Activated naive CD8-positive, alpha-beta T cell treated with anti-CD3 and anti-CD28 coated beads, Interleukin-2, amount 10 ng/mL, durations not matched to agents 7 days and 5 days (primary cell): ENCODE results near the gene RPS25. TPM values are rescaled to one million over a fixed set of nuclear protein-coding genes. Genes with fewer than 3 reads are reported as not detected.
"Not testable (repeated sequence)": the region's sequence is repeated elsewhere in the genome, so short reads cannot be mapped to it uniquely, and the experiment has no call there.

Source experiments
- ATAC-seq: fragments of 150-1000 bp; cut with Tn5 transposase; one replicate; pipeline ENCODE4 v1.10.0; 2021; ENCODE audit warnings: low read depth, moderate library complexity
- POLR2A ChIA-PET: fragments of 350-600 bp; sonication (Branson Sonifier 250); formaldehyde crosslinking; loops from one replicate; lab custom pipeline; 2021; ENCODE audit warnings: antibody characterized with exemption; lab: Charles Lee
- DNase-seq: peaks from one replicate; pipeline ENCODE4 v3.0.0; 2021
- H3K27ac Mint-ChIP-seq: one replicate; pipeline ENCODE4 v1.8.0; 2022; ENCODE audit warnings: mild to moderate bottlenecking, mixed read lengths
- H3K27me3 Mint-ChIP-seq: one replicate; pipeline ENCODE4 v1.8.0; 2022; ENCODE audit warnings: mild to moderate bottlenecking, moderate library complexity, mixed read lengths
- H3K36me3 Mint-ChIP-seq: one replicate; pipeline ENCODE4 v1.8.0; 2021; ENCODE audit warnings: mild to moderate bottlenecking, mixed read lengths
- H3K4me1 Mint-ChIP-seq: one replicate; pipeline ENCODE4 v1.8.0; 2021; ENCODE audit warnings: mixed read lengths
- H3K4me3 Mint-ChIP-seq: one replicate; pipeline ENCODE4 v1.8.0; 2022; ENCODE audit warnings: mild to moderate bottlenecking, moderate library complexity, mixed read lengths
- H3K9me3 Mint-ChIP-seq: one replicate; pipeline ENCODE4 v1.8.0; 2021; ENCODE audit warnings: mixed read lengths
- microRNA-seq: library from miRNA; unstranded; fragments of <30 nt; microRNA quantifications from one replicate; pipeline ENCODE4 v1.2.0, GENCODE V29; 2022
- total RNA-seq, 2 experiments: library from RNA; stranded (reverse); gene quantifications; one replicate each; pipeline ENCODE4 v1.2.3, GENCODE V29; 2021

Gene RPS25
- total RNA-seq, 2 experiments from 2014 or later: 1,397 to 1,460 TPM

DNA sequence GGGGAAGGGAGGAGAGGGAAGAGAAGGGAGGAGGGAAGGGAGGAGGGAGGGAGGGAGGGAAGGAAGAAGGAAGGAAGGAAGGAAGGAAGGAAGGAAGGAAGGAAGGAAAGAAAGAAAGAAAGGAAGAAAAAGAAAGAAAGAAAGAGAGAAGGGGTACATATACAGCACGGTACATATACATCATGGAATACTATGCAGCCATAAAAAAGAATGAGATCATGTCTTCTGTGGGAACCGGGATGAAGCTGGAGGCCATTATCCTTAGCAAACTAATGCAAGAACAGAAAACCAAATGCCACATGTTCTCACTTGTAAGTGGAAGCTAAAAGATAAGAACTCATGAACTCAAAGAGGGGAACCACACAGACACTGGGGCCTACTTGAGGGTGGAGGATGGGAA lies 48.6 kb downstream of the RPS25 start:
- POLR2A ChIA-PET, H3K36me3 Mint-ChIP-seq, ATAC-seq, H3K9me3 Mint-ChIP-seq, H3K27ac Mint-ChIP-seq, H3K4me3 Mint-ChIP-seq, H3K4me1 Mint-ChIP-seq, DNase-seq: not testable (repeated sequence)
- peaks cover 21% of the 10 kb centered on the region for H3K27me3 Mint-ChIP-seq

Small RNA genes within 50 kb of the gene (microRNA-seq; reads per million reads assigned to microRNA genes)
- not detected for gene MIR3656

Other genes with a start within 250 kb of the RPS25 start
- 100 to 1,000 TPM; 193 to 212 TPM for gene DDX6, start 227.2 kb downstream of the RPS25 start, total RNA-seq
- 1 to 10 TPM; 1.9 to 2.2 TPM for gene CXCR5, start 134.5 kb downstream of the RPS25 start, total RNA-seq
- gene BCL9L, start 92.4 kb downstream of the RPS25 start, total RNA-seq: 100 to 1,000 TPM; 116 to 128 TPM
- under 1 TPM in 1 of 2 experiments, not detected in 1; 0.44 TPM for gene UPK2, start 62.0 kb downstream of the RPS25 start, total RNA-seq
- not detected for gene FOXR1, start 46.6 kb downstream of the RPS25 start, total RNA-seq
- 10 to 100 TPM; 66.8 to 74.2 TPM for gene CENATAC, start 20.2 kb downstream of the RPS25 start, total RNA-seq
- 10 to 100 TPM; 80.5 to 84.4 TPM for gene TRAPPC4, start 423 bp upstream of the RPS25 start, total RNA-seq
- 10 to 100 TPM; 20.3 to 23.9 TPM for gene SLC37A4, start 12.5 kb upstream of the RPS25 start, total RNA-seq
- gene HYOU1, start 38.9 kb upstream of the RPS25 start, total RNA-seq: 10 to 100 TPM; 76.5 to 83.1 TPM
- gene VPS11, start 49.5 kb upstream of the RPS25 start, total RNA-seq: 10 to 100 TPM; 41.2 to 46.2 TPM
- gene HMBS, start 66.5 kb upstream of the RPS25 start, total RNA-seq: 10 to 100 TPM; 18.0 to 18.8 TPM
- 10 to 100 TPM; 43.2 to 56.1 TPM for gene DPAGT1, start 83.5 kb upstream of the RPS25 start, total RNA-seq
- gene C2CD2L, start 89.0 kb upstream of the RPS25 start, total RNA-seq: 10 to 100 TPM; 32.2 to 32.6 TPM
- 10 to 100 TPM; 52.4 to 52.6 TPM for gene HINFP, start 103.2 kb upstream of the RPS25 start, total RNA-seq
- not detected for gene ABCG4, start 130.7 kb upstream of the RPS25 start, total RNA-seq
- 10 to 100 TPM; 20.7 to 25.2 TPM for gene NLRX1, start 150.4 kb upstream of the RPS25 start, total RNA-seq
- gene NHERF4, start 167.1 kb upstream of the RPS25 start, total RNA-seq: under 1 TPM in 1 of 2 experiments, not detected in 1; 0.30 TPM
- gene CBL, start 188.0 kb upstream of the RPS25 start, total RNA-seq: 10 to 100 TPM; 45.1 to 45.2 TPM